SK-N-MC (cell line): ENCODE data around the gene ARL14.

Experiments used
- EZH2 ChIP-seq: fragments of 200-600 bp; sonication (generic); IDR thresholded peaks from one replicate; pipeline ENCODE4 v1.6.1; 2017; ENCODE audit warnings: antibody characterized with exemption
- POLR2AphosphoS5 ChIP-seq: IDR thresholded peaks from 2 replicates; pipeline ENCODE4 v1.6.1; 2012; ENCODE audit warnings: mild to moderate bottlenecking, low read depth, low read length, borderline replicate concordance

GRCh38 chr3:160660902-160661301 is 16.1 kb upstream of the ARL14 start:
- no peak for TF ChIP-seq EZH2
- no peak for TF ChIP-seq POLR2AphosphoS5
